ENCODE measurements around the gene ADK.
"Not testable (repeated sequence)": the region's sequence is repeated elsewhere in the genome, so short reads cannot be mapped to it uniquely, and the experiment has no call there.

ADK gene

DNA sequence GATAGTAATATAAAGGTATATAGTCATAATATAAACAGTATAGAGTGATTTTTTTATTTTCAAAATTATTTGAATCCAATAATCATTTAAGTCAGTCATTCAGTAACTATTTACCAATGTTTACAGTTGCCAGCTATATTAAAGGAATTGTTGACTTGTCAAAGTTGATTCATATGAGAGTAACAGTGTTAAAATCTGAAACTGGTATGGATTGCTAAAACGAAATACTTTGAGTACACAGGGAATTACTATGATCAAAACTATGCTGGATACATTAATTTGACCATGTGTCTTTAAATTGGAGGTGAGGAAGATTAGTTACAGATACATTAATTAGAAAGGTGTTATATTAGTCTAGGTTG lies 282.6 kb downstream of the ADK start:
- DNase-seq, result no peak

DNA sequence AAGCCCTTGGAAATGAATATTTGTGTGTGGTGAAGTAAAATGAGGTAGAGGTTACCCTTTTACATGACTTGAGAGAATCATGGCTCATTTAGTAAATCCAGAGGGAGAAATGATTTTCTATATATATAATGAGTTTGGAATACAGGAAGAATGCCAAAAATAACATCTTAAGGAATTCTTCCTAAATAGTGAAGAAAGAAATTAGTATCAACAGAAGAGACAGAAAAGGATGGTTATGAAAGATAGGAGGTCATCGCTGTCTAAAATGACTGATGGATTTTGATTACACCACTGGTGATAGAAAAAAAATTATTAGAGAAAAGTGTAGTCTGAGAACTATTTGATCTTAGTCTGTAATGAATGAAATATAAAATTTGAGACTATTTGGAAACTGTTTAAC lies 283.0 kb downstream of the ADK start:
- DNase-seq, result no peak

DNA sequence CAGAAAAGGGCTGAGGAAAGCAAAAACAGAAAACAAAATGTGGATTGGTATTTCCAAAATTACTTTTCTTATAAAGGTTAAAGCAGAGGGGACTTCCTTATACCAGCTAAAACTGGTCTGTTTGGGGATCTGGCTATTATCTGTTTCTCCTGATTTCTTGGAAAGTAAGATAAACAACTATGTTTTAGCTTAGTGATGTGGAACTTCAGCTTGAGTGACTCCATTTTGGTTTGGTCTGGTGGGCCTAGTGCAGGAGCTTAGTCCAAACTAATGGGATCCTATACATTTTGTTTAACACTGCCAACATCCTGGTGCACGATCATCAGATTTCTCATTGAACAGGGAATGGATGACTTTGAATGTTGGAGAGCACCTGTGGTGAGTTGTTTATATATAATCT lies 283.5 kb downstream of the ADK start:
- no peak for DNase-seq

DNA sequence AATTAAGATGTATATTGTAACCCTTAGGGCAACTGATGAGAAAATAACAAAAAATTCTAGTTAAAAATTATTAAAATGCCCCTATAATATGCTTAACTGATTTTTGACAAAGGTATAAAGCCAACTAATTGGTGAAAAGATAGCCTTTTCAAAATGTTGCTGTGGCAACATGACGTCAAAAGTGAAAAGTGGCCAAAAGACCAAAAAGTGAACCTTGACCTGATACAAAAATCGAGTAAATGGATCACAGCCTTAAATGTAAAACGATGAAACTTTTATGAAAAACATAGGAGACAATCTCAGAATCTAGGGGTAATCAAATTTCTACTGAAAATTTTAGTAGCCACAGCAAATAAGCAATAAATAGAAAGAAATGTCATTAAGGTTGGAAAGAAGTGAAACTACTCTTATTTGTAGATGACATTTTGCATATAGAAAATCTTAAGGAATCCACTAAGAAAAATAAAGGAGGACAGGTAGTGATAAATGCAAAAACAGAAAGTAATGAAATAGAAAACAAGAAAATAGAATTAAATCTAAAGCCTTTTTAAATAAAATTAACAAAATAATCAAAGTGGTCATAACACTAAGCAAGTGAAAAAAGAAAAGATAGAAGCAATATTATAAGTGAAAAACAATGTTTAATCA lies 285.6 kb downstream of the ADK start:
- no peak for DNase-seq

DNA sequence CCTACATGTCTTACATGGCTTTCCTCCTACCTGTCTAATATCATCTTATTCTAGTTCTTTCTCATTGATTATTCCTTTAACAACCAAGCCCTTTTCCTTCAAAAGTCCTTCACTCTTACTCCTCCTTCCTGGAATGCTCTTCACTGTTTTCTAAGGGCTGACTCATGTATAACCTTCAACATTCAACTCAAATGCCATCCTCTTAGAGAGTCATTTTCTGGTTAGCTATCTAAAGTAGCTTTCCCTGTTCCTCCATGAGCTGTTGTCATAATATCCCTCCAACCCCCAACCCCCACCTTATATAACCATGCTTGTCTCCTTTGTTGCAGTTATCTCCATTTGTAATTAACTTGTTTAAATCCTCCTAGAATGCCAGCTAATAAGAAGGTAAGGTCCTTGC lies 286.8 kb downstream of the ADK start:
- DNase-seq, result no peak

DNA sequence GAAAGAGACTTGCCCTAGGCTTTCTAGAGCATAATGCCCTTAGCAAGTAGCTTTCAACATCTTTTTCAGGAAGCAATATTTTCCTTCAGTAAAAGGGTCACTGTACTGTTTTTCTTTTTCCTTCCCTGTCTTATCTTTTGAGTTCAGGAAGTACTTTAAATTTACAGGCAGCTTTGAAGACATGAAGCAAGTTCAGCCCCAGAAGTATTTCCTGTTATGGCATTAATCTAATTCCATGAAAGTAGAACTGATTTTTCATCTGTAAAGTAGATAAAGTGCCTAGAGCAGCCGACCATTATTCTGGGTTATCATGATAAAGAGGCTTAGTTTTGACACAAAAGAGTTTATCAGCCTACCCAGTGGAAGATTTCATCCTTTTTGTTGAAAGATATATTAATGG lies 288.2 kb downstream of the ADK start:
- DNase-seq, result no peak

DNA sequence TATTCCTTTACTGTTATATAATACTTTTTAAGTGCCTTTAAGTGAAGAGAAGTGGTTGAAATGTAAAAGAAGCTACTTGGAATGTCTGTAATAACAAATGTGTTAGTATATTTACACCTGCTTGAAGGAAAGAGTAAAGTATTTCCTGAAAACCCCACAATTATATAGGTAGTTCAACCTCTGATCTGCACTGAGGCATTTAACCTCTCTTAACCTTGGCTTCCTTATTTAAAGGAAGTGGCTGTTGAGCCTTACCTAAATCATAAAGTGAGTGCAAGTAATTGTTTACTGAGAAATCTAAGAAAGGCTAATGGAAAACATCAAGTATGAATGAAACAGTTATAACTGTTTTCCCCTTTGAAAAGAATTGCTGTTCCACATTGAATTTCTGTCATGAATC lies 294.5 kb downstream of the ADK start:
- no peak for DNase-seq

DNA sequence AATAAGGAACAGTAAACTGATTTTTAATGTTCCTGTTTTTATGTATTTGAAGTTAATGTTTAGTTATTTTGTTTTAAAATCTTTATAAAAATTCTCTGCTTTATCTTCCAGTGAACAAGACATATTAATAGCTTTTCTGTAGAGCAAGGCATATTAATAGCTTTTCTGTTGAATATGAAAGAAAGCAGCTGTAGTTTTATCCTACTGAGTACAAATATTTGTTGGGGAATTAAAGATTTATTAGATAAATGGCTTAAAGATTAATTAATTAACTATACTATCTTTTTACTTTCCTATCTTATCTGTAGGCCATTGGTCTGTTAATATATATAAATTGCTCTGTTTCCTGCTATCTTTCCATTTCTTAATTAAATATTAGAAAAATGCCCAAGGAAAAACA lies 299.6 kb downstream of the ADK start:
- DNase-seq, result no peak

DNA sequence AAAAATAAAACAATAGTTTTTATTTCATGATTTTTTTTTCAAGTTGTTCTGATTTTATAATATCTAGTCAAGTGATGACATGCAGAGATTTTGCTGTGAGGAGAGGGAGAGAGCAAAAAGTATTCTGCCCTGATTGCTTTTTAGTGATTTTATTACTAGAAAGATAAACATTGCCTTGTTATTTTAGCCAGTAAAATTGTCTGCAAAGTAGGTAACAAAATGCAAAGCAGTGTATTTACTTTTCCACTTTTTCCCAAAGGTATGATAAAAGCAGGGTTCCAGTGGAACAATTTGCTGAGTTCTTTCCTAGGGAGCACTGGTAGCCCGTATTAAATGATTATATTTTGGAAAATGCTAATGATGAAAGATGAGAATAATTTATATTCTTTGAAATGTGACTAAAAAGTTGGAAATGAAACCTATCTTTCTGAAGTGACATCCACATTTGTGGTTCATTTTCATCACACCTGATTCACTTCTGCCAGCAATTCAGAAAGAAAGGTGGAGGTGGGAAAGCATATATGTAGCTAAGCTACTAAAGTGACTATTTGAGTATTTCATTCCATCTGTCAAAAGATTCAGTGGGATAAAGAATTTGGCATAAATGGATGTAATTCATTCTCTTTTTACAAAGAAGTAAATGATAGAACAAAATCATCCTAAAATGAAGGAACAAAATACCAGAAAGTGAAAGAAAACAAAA lies 300.3 kb downstream of the ADK start:
- DNase-seq, result no peak

DNA sequence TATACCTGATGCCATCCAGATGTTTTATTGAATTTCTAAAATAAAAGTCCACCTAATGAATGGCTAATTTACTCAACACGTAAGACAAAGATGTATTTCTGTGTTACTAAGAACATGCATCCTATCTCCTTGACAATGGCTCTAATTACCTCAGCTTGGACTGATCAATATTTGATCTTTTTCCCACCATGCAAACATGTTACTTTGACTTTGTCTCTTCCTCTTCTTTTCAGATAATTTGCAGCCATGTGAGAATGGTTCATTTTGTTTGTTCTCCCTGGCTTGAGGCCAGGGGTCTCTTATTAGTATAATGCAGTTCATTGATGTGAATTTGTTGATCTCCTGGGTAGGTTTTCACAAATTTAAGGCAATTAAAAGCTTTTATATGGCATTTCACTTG lies 302.1 kb downstream of the ADK start:
- DNase-seq, result no peak

DNA sequence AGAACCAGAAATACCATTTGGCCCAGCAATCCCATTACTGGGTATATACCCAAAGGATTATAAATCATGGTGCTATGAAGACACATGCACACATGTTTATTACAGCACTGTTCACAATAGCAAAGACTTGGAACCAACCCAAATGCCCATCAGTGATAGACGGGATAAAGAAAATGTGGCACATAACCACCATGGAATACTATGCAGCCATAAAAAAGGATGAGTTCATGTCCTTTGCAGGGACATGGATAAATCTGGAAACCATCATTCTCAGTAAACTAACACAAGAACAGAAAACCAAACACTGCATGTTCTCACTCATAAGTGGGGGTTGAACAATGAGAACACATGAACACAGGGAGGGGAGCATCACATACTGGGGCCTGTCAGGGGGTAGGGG lies 306.5 kb downstream of the ADK start:
- DNase-seq, result not testable (repeated sequence)

DNA sequence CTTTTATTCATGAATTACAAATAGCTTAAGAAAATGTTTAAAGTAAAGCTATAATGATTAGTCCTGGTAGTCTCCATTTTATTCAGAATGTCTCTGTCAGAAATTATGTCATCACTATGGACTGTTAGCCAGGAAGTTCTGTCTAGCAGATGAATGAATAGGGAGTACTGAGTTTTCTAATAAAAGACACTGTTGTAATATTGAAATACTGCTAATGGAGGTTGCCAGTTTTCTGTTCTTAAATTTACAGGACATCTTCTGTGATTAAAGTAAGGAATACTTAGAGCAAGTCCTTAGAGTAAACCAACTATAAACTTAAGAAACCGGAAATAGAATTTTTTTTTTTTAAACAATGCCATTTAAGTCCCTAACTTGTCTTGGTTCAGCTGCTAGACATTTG lies 309.8 kb downstream of the ADK start:
- DNase-seq, result no peak

DNA sequence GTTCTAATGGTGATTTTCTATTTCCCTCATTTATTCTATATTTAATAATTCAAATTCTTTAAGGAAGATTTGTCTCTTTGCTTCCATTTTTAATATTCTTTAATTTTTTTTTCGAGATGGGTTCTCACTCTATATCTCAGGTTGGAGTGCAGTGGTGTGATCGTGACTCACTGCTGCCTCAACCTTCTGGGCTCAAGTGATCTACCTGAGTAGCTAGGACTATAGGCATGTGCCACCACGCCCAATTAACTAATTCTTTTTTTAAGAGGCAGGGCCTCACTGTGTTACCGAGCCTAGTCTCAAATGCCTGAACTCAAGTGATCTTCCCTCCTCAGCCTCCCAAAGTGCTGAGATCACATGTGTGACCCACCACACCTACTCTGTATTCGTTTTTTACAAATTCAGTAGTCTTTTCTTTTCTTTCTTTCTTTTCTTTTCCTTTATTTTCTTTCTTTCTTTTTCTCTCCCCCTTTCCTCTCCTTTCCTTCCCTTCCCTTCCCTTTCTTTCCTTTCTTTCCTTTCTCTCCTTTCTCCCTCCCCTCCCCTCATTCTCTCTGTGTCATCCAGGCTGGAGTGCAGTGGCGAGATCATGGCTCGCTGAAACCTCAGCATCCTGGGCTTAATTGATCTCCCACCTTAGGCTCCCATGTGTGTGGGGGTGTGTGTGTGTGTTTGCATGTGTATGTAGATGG lies 323.1 kb downstream of the ADK start:
- DNase-seq, result no peak

DNA sequence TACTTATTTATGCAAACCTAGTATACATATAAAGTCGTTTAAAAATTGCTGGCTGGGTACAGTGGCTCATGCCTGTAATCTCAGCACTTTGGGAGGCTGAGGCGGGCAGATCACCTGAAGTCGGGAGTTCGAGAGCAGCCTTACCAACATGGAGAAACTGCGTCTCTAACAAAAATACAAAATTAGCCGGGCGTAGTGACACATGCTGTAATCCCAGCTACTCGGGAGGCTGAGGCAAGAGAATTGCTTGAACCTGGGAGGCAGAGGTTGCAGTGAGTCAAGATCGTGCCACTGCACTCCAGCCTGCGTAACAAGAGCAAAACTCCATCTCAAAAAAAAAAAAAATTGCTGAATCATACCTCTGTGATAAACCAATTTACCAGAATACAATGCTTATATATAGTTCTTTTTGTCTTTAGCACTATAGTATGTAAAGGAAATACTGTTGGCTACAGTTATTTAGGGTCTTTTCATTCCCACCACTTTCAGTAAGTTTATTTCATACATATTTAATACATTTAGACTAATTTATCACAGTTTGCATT lies 325.2 kb downstream of the ADK start:
- not testable (repeated sequence) for DNase-seq

DNA sequence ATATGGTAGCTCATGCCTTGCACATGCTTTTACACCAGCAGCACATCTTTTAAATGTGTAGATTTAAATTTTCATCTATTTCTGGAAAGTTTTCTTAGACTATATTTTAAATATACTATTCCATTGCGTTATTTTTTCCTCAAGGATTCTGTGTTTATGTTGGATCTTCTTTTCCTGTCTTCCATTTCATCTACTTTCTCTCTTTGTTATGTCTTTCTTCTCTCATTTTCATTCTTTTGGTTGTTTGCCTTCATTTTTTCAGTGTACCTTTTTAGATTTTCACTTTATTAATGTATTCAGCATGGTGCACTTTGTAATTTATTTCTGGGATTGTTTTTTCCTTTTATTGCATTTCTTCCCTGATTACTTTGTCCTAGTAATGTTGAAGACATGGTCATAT lies 329.8 kb downstream of the ADK start:
- no peak for DNase-seq

DNA sequence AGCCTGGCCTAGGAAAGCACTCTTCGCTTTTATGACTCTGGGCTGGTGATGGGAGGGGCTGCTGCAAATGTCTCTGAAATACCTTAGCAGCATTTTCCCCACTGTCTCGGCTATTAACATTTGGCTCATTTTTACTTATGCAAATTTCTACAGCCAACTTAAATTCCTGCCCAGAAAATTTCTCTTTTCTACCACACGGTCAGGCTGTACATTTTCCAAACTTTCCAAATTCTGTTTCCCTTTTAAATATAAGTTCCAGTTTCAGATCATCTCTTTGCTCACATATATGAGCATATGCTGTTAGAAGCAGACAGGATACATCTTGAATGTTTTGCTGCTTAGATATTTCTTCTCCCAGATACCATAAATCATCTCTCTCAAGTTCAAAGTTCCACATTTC lies 332.3 kb downstream of the ADK start:
- DNase-seq, result no peak

DNA sequence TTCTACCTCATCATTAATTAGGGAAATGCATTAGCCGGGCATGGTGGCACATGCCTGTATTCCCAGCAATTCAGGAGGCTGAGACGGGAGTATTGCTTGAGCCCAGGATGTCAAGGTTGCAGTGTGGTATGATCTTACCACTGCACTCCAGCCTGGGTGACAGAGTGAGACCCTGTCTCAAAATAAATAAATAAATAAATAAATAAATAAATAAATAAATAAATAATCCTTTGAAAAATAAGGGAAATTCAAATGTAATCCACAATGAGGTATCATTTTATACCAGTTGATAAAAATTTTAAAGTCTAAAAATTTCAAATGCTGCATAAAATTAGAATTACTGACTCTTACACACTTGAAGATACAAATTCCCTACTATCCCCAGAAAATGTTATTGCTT lies 334.3 kb downstream of the ADK start:
- no peak for DNase-seq

DNA sequence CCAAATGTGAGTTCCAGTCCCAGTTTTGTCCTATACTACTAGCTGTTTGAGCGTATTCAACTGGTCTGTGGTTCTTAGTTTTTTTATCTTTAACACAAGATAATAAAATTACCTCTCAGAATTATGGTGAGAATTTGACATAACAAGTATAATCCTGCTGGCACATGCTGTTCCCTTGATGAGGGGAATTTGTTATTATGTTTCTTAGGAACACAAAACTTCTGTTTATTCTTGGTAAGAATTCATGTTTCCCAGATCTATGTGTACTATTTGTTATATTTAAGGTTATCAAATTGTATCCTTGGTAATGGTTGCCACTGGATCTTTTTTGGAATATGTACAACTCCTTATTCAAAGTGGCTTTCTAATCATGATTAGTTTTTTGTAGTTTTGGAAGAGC lies 335.6 kb downstream of the ADK start:
- no peak for DNase-seq

DNA sequence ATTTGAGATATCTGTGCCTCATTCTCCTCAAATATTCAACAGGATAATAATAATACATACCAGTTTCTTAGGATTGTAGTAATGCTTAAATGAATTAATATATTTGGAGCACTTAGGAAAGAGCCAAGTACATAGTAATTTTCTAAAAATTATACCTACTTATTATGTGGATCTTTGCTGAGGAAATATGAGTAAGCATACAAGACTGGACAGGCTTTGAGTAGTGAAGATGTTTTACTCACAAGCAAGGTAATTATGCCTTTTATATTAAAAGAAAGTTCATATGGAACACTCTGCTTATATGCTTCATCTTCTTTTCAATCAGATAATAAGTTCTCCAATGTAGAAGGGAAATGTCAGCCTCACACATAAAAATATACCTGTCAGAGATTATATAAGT lies 337.9 kb downstream of the ADK start:
- DNase-seq, result no peak

DNA sequence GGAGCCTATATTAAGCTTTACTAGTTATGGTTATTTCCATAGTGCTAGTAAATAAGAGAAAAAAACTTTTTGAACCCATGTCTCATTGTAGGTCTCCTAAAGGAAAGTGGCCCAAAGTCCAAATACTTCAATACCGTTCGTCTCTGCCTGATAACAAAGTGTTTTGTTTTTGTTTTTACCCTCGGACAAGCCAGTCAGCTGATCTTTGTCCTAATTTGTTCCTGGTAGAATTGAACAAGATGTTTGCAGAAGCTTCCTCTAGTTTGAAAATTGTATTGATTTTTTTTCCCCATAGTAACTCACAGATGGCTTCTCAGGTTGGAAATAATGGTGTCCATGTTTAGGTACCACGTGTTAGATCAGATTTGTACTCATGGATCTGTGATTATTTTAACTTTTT lies 339.5 kb downstream of the ADK start:
- DNase-seq, result no peak

DNA sequence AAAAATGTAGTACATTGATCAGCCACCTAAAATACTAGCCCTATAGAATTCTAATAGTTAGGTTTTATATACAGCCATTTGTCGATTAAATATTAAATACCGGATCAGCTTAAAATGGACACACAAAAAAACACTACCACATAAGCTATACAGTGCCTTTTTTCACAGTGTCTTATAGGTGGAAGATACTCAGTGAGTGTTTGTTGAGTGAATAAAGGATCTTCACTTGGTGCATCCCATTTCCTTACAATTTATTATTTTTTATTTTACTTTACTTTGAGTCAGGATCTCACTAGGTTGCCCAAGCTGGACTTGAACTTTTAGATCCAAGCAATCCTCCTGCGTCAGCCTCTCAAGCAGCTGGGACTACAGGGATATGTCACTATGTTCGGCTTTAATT lies 340.0 kb downstream of the ADK start:
- no peak for DNase-seq

DNA sequence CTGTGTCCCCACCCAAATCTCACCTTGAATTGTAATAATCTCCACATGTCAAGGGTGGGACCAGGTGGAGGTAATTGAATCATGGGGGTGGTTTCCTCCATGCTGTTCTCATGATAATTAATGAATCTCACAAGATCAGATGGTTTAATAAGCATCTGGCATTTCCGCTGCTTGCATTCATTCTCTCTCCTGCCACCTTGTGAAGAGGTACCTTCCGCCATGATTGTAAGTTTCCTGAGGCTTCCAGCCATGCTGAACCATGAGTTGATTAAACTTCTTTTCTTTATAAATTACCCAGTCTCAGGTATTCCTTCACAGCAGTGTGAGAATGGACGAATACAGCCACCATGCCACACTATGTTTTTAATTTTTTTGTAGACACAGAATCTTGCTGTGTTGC lies 345.3 kb downstream of the ADK start:
- DNase-seq, result not testable (repeated sequence)

DNA sequence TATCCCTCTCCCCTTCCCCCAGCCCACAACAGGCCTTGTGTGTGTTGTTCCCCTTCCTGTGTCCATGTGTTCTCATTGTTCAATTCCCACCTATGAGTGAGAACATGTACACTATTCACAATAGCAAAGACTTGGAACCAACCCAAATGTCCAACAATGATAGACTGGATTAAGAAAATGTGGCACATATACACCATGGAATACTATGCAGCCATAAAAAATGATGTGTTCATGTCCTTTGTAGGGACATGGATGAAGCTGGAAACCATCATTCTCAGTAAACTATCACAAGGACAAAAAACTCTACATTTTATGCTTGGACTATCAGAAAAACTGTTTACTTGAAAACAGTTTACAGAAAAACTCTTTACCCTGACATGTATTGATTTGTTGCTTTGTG lies 347.6 kb downstream of the ADK start:
- not testable (repeated sequence) for DNase-seq

DNA sequence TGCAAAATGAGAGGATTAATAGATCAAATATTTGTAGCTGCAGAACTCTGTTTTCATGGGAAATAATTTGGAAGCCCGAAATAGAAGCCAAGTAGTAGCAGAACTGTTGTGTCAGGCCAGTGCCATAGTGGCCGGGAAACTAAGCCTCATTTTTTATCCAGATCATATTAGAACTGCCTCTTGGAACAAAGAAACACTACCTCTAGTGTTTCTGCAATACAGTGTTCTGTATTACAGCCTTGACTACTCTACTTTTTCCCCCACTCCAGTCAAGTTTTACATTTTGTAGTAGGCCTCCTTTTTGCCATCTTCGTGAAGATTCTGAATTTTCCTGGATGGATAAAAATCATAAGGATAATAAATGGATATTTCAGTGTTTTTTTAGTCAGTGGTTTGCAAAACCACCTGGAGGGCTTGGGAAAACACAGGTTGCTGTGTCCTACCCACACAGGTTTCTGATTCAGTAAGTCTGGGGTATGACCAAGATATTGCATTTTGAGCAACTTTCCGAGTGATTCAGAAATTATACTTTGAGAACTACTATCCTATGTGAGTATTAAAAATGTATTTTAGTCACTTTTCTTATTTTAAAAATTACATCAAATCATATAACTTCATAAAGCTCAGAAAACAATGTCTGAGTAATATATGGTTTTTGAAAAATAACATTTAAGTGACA lies 349.1 kb downstream of the ADK start:
- DNase-seq, result no peak
